Right cardiac atrium (tissue), 5 donors: Measurements from ENCODE around the gene FRYL. TPM values are rescaled to one million over a fixed set of nuclear protein-coding genes. Genes with fewer than 3 reads are reported as not detected.
"Not testable (repeated sequence)": the region's sequence is repeated elsewhere in the genome, so short reads cannot be mapped to it uniquely, and the experiment has no call there.

ENCODE experiments used
- ATAC-seq, 2 donors: fragments of 200-7000 bp; cut with Tn5 transposase; one replicate each; pipeline versions ENCODE4 v1.8.0 to v1.9.1; 2020; ENCODE audit warnings: moderate library complexity in 2 of 2, mild to moderate bottlenecking in 1 of 2
- DNase-seq, 3 donors: peaks; one replicate each; pipeline ENCODE4 v3.0.0-alpha.2; 2020
- H3K27ac ChIP-seq: one replicate; pipeline ENCODE4 v1.5.1; 2013; ENCODE audit warnings: mild to moderate bottlenecking, low read length, control low read depth, moderate library complexity
- H3K27me3 ChIP-seq: one replicate; pipeline ENCODE4 v1.6.1; 2013; ENCODE audit not compliant: control insufficient read depth, insufficient read depth
- H3K4me1 ChIP-seq: one replicate; pipeline ENCODE4 v1.6.1; 2013; ENCODE audit warnings: low read length; ENCODE audit not compliant: control insufficient read depth, insufficient read depth
- H3K4me3 ChIP-seq: one replicate; pipeline ENCODE4 v1.5.1; 2013; ENCODE audit warnings: low read length, control low read depth
- H3K9me3 ChIP-seq: one replicate; pipeline ENCODE4 v1.6.1; 2013; ENCODE audit warnings: low read length; ENCODE audit not compliant: control insufficient read depth
- WGBS: extraction: QIAGEN DNeasy Blood & Tissue Kit; methylation state at CpG from one replicate; pipeline ENCODE4 v1.1.7; 2013; 5-methylcytosine and 5-hydroxymethylcytosine counted together
- intact Hi-C, 4 donors: fragments of 100-400 bp; cut with DNase I; formaldehyde crosslinking; loops; one replicate each; pipeline versions ENCODE4 v1.11.0 to v1.14.0; 2022 to 2023
- polyA plus RNA-seq: library from polyadenylated mRNA; stranded (reverse); fragments of 200-250 nt; gene quantifications from one replicate; pipeline ENCODE4 v1.2.3, GENCODE V29; 2013
- total RNA-seq, 4 donors: library from RNA; stranded (reverse); fragmentation: NEBNext Ultra II Directional; extraction: Animal tissue kit (Norgen Biotek cat#: 25700); gene quantifications; one replicate each; pipeline ENCODE4 v1.2.1, GENCODE V29; 2021
- donor health status: healthy with polysubstance abuse.
- donor health status: DM: no; HTN: yes; CAD: no.
- donor health status: DM: no; HTN: no; CAD: no.
- donor health status: DM: no; HTN: yes; CAD: no; lungs with severe emphysema.
- donor health status: DM: yes; HTN: yes; CAD: no.

FRYL gene
- total and polyA plus RNA-seq, 5 donors = 13.5 to 50.7 (median 43.8) TPM

DNA sequence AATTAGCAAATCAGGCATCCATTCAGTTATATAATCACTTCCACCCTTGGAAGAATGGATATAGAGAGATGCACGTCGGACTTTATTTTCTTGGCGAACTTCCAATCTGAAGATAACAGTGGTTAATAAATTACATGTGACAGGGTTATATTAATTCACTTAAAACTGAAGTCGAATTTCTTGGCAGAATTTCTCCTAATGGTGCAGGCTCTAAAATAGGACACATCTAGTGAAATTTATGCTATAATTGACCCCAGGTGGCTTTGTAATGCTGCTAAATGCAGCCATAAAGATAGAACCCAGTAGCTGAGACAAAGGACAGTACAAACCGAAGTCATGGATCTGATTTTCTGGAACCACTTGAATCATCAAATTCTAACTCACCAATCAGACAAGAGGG lies 317.7 kb downstream of the FRYL start:
- H3K4me1 ChIP-seq = no peaks in the 10 kb centered on the region
- WGBS = 44% methylated on average over 5 of the region's 5 CpGs
- intact Hi-C loops = no loop called here
- ATAC-seq (no peak), DNase-seq (no peak)
- no peaks in the 10 kb centered on the region for H3K9me3 ChIP-seq
- no peaks in the 10 kb centered on the region for H3K27me3 ChIP-seq
- H3K27ac ChIP-seq = no peak overlapping the region
- no peak overlapping the region for H3K4me3 ChIP-seq

DNA sequence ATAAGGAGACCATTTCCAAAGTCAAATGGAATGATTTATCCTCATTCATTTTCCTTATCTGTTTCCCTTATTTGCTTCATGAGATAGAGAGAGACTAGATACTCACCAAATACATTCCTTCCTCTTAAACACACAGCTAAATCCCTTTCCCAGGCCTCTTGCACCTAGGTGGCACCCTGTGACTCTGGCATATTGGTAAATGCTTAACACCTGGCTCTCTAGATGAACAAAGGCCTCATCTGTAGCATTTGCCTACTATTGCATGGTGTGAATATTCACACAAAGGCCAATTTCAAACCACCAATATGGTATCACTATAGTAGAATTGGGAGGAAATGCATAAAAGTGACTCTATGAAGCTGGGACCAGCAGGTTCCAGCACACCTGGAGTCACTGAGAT lies 319.1 kb downstream of the FRYL start:
- intact Hi-C loops = no loop called here
- no peaks in the 10 kb centered on the region for H3K4me1 ChIP-seq
- no peaks in the 10 kb centered on the region for H3K9me3 ChIP-seq
- H3K4me3 ChIP-seq = no peak overlapping the region
- H3K27ac ChIP-seq = no peak overlapping the region
- DNase-seq (no peak), ATAC-seq (no peak)
- no peaks in the 10 kb centered on the region for H3K27me3 ChIP-seq

DNA sequence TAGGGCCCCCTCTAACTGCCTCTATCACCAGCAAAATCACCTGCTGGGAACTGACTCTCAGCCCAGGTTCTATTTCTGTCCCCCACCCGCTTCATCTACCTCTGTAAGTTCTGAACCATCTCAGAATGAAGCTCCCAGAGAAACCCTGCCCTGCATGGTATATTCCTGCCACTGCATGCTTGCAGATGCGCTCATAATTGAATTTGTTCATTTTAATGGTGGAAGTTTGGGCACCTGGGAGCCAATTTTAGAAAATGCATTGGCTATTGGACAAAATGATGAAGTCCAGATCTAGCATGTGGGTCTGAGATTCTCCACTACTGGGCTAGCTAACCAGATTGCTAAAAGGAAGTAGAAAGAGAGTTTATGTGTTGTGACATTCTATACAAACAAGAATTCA lies 325.5 kb downstream of the FRYL start:
- no peaks in the 10 kb centered on the region for H3K27me3 ChIP-seq
- H3K4me3 ChIP-seq = no peak overlapping the region
- no peak overlapping the region for H3K27ac ChIP-seq
- H3K4me1 ChIP-seq = no peaks in the 10 kb centered on the region
- WGBS = 92% methylated on average over 2 of the region's 2 CpGs
- no peak for ATAC-seq
- no peak for DNase-seq
- intact Hi-C loops = no loop called here
- no peaks in the 10 kb centered on the region for H3K9me3 ChIP-seq

DNA sequence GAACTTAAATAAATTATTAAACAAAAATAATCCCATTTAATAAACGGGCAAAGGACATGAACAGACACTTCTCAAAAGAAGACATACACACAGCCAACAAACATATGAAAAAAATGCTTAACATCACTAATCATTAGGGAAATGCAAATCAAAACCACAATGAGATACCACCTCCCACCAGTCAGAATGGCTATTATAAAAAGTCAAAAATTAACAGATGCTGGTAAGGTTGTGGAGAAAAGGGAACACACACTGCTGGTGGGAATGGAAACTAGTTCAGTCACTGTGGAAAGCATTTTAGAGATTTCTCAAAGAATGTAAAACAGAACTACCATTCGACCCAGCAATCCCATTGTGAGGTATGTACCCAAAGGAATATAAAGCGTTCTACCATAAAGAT lies 328.4 kb downstream of the FRYL start:
- DNase-seq = not testable (repeated sequence)

DNA sequence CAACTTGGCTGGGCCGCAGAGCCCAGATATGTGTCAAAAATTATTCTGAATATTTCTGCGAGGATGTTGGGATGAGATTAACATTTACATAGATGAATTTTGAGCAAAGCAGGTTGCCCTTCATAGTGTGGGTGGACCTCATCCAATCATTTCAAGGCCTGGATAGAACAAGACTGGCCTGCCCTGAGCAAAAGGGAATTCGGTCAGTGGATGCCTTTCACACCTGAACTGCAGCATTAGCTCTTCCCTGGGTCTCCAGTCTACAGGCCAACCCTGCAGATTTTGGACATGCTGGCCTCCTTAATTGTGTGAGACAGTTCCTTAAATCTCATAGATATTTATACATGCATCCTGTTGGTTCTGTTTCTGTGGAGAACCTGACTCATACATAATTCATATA lies 329.3 kb downstream of the FRYL start:
- DNase-seq = no peak
- H3K4me3 ChIP-seq = no peak overlapping the region
- intact Hi-C loops = no loop called here
- H3K27me3 ChIP-seq = no peaks in the 10 kb centered on the region
- no peaks in the 10 kb centered on the region for H3K9me3 ChIP-seq
- ATAC-seq = no peak
- H3K4me1 ChIP-seq = no peaks in the 10 kb centered on the region
- 96% methylated on average over 3 of the region's 3 CpGs for WGBS
- H3K27ac ChIP-seq = no peak overlapping the region

More for the DNA sequence above, 328.4 kb downstream of the FRYL start:
- H3K27me3 ChIP-seq, H3K27ac ChIP-seq, H3K9me3 ChIP-seq, ATAC-seq, intact Hi-C loops, H3K4me1 ChIP-seq, H3K4me3 ChIP-seq: not testable (repeated sequence)
- WGBS = 88% methylated on average over 3 of the region's 3 CpGs

DNA sequence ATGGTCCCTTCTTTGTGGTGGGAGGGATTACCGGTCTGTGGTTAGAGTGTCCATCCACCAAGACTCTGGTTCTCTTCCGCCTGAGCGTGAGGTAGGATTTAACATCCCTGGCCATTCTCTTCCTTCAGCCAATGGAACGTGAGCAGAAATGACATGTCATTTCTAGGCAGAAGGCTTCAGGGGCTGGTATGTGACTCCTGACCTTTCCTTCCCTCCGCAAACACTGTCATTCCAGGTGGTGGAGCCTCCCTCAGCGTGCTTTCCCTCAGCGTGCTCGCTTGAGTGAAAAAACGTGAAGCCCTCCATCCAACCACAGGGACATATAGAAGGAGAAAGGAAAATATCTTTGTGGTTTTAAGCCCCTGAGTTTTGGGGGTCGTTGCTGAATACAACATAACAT lies 330.9 kb downstream of the FRYL start:
- DNase-seq = no peak
- no peaks in the 10 kb centered on the region for H3K4me1 ChIP-seq
- 89% methylated on average over 10 of the region's 10 CpGs for WGBS
- H3K9me3 ChIP-seq = no peaks in the 10 kb centered on the region
- no peak overlapping the region for H3K27ac ChIP-seq
- intact Hi-C loops = loop anchor here in 1 of 4 donors (5.0 kb wide), 1 partner anchor 513 kb away; no protein-coding TSS in a partner anchor
- no peak overlapping the region for H3K4me3 ChIP-seq
- no peaks in the 10 kb centered on the region for H3K27me3 ChIP-seq
- ATAC-seq = no peak

Other genes with a start within 250 kb of the FRYL start
- gene OCIAD1, start 50.8 kb upstream of the FRYL start, total RNA-seq = 100 to 1,000 TPM; 150 to 155 (median 151) TPM
- 193 TPM for gene OCIAD1, start 50.8 kb upstream of the FRYL start, polyA plus RNA-seq
- gene OCIAD2, start 126.5 kb upstream of the FRYL start, total RNA-seq = 10 to 100 TPM; 12.5 to 20.8 (median 15.7) TPM
- gene OCIAD2, start 126.5 kb upstream of the FRYL start, polyA plus RNA-seq = 21.4 TPM
- not detected for gene CWH43, start 206.0 kb upstream of the FRYL start, total RNA-seq
- not detected for gene CWH43, start 206.0 kb upstream of the FRYL start, polyA plus RNA-seq